A549 (cell line): ENCODE data around the gene CACNG3.

ENCODE experiments used
- EP300 ChIP-seq, 2 experiments: fragments of >200 bp; sonication (Bioruptor Twin); formaldehyde crosslinking; IDR thresholded peaks; 2 replicates in 1 of 2; 3 replicates in 1 of 2; pipeline ENCODE4 v1.6.1; 2016 to 2017
- KDM5A ChIP-seq: fragments of 200-600 bp; sonication (generic); IDR thresholded peaks from 2 replicates; pipeline ENCODE4 v1.6.1; 2016; ENCODE audit warnings: antibody characterized with exemption, mild to moderate bottlenecking
- NR3C1 ChIP-seq: fragments of >200 bp; sonication (Bioruptor Twin); formaldehyde crosslinking; IDR thresholded peaks from 3 replicates; pipeline ENCODE4 v1.6.1; 2017
- POLR2A ChIP-seq: IDR thresholded peaks from 2 replicates; pipeline ENCODE4 v1.6.1; 2012; ENCODE audit warnings: mild to moderate bottlenecking, low read length
- RAD21 ChIP-seq, 2 experiments: fragments of >200 bp in 1 of 2; sonication (Bioruptor Twin) in 1 of 2; formaldehyde crosslinking in 1 of 2; IDR thresholded peaks in 1 of 2; conservative IDR thresholded peaks in 1 of 2; 2 replicates in 1 of 2; 3 replicates in 1 of 2; pipeline ENCODE4 v1.6.1; 2012 to 2018; ENCODE audit warnings: inconsistent platforms in 1 of 2
- RNF2 ChIP-seq: fragments of 200-600 bp; sonication (generic); IDR thresholded peaks from 2 replicates; pipeline ENCODE4 v1.6.1; 2016; ENCODE audit warnings: low read depth, mild to moderate bottlenecking, antibody characterized with exemption, moderate library complexity, borderline replicate concordance
- SMC3 ChIP-seq: fragments of >200 bp; sonication (Bioruptor Twin); formaldehyde crosslinking; IDR thresholded peaks from 3 replicates; pipeline ENCODE4 v1.6.1; 2018; ENCODE audit warnings: inconsistent platforms
- TF ChIP-seq, protein P1 (sequence below): fragments of >200 bp; sonication (Bioruptor Twin); formaldehyde crosslinking; IDR thresholded peaks from 3 replicates; pipeline ENCODE4 v1.5.1; 2016
- TF ChIP-seq, protein P2 (sequence below): fragments of 450-650 bp; IDR thresholded peaks from 2 replicates; pipeline ENCODE4 v1.6.1; 2014; ENCODE audit warnings: antibody characterized with exemption

DNA sequence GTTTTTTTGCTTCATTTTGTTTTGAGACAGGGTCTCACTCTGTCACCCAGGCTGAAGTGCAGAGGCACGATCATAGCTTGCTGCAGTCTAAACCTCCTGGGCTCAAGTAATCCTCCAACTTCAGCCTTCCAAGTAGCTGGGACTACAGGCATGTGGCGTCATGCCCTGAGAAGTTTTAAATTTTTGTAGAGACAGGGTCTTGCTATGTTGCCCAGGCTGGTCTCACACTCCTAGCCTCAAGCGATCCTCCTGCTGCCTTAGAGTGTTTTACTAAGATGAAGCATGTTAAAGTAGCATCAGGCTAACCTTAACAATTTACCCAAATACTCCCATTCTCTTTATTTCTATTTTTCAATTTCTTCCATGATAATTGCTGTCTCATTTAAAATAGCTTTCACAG, 49.2 kb upstream of the CACNG3 start:
- TF ChIP-seq POLR2A, result no peak
- TF ChIP-seq, protein P1, sequence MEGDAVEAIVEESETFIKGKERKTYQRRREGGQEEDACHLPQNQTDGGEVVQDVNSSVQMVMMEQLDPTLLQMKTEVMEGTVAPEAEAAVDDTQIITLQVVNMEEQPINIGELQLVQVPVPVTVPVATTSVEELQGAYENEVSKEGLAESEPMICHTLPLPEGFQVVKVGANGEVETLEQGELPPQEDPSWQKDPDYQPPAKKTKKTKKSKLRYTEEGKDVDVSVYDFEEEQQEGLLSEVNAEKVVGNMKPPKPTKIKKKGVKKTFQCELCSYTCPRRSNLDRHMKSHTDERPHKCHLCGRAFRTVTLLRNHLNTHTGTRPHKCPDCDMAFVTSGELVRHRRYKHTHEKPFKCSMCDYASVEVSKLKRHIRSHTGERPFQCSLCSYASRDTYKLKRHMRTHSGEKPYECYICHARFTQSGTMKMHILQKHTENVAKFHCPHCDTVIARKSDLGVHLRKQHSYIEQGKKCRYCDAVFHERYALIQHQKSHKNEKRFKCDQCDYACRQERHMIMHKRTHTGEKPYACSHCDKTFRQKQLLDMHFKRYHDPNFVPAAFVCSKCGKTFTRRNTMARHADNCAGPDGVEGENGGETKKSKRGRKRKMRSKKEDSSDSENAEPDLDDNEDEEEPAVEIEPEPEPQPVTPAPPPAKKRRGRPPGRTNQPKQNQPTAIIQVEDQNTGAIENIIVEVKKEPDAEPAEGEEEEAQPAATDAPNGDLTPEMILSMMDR, result no peak
- TF ChIP-seq EP300 (IDR thresholded peaks at IDR 0.05), result no peak
- no peak for TF ChIP-seq RAD21 (conservative IDR thresholded peaks at IDR 0.05 in 1 of 2, IDR thresholded peaks at IDR 0.05 in 1 of 2)
- TF ChIP-seq, protein P2, sequence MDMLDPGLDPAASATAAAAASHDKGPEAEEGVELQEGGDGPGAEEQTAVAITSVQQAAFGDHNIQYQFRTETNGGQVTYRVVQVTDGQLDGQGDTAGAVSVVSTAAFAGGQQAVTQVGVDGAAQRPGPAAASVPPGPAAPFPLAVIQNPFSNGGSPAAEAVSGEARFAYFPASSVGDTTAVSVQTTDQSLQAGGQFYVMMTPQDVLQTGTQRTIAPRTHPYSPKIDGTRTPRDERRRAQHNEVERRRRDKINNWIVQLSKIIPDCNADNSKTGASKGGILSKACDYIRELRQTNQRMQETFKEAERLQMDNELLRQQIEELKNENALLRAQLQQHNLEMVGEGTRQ, result no peak
- TF ChIP-seq NR3C1, result no peak
- TF ChIP-seq SMC3, result no peak
- no peak for TF ChIP-seq KDM5A
- TF ChIP-seq RNF2, result no peak
